ENCODE results near the gene C6orf132.

DNA sequence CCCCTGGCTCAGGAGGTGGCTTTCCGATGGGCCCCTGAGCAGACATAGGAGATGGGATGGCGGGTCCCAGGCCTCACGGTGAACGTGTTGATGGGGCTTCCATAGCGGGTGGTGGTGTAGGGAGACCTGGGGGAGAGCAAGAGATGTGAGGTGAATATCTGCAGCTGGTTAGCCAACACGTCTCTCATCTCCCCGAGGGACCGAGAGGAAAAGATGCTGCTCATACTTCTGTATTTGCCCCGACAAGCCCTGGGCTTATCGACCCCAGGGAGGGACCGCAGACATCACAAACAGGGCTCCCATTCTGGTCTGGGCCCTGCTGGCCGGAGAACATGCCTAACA, 38.7 kb downstream of the C6orf132 start:
- TF ChIP-seq, protein P1, sequence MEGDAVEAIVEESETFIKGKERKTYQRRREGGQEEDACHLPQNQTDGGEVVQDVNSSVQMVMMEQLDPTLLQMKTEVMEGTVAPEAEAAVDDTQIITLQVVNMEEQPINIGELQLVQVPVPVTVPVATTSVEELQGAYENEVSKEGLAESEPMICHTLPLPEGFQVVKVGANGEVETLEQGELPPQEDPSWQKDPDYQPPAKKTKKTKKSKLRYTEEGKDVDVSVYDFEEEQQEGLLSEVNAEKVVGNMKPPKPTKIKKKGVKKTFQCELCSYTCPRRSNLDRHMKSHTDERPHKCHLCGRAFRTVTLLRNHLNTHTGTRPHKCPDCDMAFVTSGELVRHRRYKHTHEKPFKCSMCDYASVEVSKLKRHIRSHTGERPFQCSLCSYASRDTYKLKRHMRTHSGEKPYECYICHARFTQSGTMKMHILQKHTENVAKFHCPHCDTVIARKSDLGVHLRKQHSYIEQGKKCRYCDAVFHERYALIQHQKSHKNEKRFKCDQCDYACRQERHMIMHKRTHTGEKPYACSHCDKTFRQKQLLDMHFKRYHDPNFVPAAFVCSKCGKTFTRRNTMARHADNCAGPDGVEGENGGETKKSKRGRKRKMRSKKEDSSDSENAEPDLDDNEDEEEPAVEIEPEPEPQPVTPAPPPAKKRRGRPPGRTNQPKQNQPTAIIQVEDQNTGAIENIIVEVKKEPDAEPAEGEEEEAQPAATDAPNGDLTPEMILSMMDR (IDR thresholded peaks at IDR 0.05) = no peak
- no peak for TF ChIP-seq POLR2A (IDR thresholded peaks at IDR 0.05)

Measured in adrenal gland (tissue), 5 donors.